ENCODE data around the gene PLXND1.
"Not testable (repeated sequence)": the region's sequence is repeated elsewhere in the genome, so short reads cannot be mapped to it uniquely, and the experiment has no call there.

The PLXND1 gene

GRCh38 chr3:129549006-129549800 lies 57.3 kb downstream of the PLXND1 start:
- no peak for TF ChIP-seq ZNF274 (IDR thresholded peaks at IDR 0.05; ENCODE audit: low read depth, low read length)
- TF ChIP-seq SUZ12 (IDR thresholded peaks at IDR 0.05; ENCODE audit: extremely low read depth, insufficient read depth, insufficient read length) = no peak
- no peak for TF ChIP-seq YY1 (IDR thresholded peaks at IDR 0.05; ENCODE audit: insufficient read depth, insufficient read length)
- Histone ChIP-seq H3K27me3 (ENCODE audit: insufficient read depth, insufficient read length) (no peaks in the 10 kb centered on the region), H3K9me3 (ENCODE audit: insufficient read depth, low read length) (no peaks in the 10 kb centered on the region), H3K4me1 (ENCODE audit: insufficient read depth, insufficient read length) (peaks cover 12% of the 10 kb centered on the region), H3K36me3 (ENCODE audit: insufficient read depth, insufficient read length, low read length) (peaks cover 25% of the 10 kb centered on the region), H3K4me3 (ENCODE audit: insufficient read length, low read depth) (no peak overlapping the region), H3K9ac (ENCODE audit: insufficient read length, low read depth) (peak overlapping the region; percentile 2)
- no peak for DNase-seq (ENCODE audit: low read depth, low spot score)

- Histone ChIP-seq H3K27me3 (ENCODE audit: insufficient read depth, insufficient read length) (no peaks in the 10 kb centered on the region), H3K4me1 (ENCODE audit: insufficient read depth, insufficient read length) (peaks cover 16% of the 10 kb centered on the region), H3K36me3 (ENCODE audit: insufficient read depth, insufficient read length, low read length) (peaks cover 17% of the 10 kb centered on the region), H3K9me3 (ENCODE audit: insufficient read depth, low read length) (no peaks in the 10 kb centered on the region), H3K4me3 (ENCODE audit: insufficient read length, low read depth) (no peak overlapping the region), H3K9ac (ENCODE audit: insufficient read length, low read depth) (peak overlapping the region; percentile 2)
- TF ChIP-seq YY1 (IDR thresholded peaks at IDR 0.05; ENCODE audit: insufficient read depth, insufficient read length) = no peak
- TF ChIP-seq ZNF274 (IDR thresholded peaks at IDR 0.05; ENCODE audit: low read depth, low read length) = no peak
- TF ChIP-seq SUZ12 (IDR thresholded peaks at IDR 0.05; ENCODE audit: extremely low read depth, insufficient read depth, insufficient read length) = no peak
- no peak for DNase-seq (ENCODE audit: low read depth, low spot score)
Observed at GRCh38 chr3:129548104-129548965, 58.1 kb downstream of the PLXND1 start.

- no peak overlapping the region for H3K4me3 ChIP-seq (ENCODE audit: insufficient read length, low read depth)
- no peak for DNase-seq (ENCODE audit: low read depth, low spot score)
- H3K4me1 ChIP-seq (ENCODE audit: insufficient read depth, insufficient read length) = peaks cover 13% of the 10 kb centered on the region
- TF ChIP-seq ZNF274 (IDR thresholded peaks at IDR 0.05; ENCODE audit: low read depth, low read length) (no peak), YY1 (IDR thresholded peaks at IDR 0.05; ENCODE audit: insufficient read depth, insufficient read length) (no peak), SUZ12 (IDR thresholded peaks at IDR 0.05; ENCODE audit: extremely low read depth, insufficient read depth, insufficient read length) (no peak)
- H3K27me3 ChIP-seq (ENCODE audit: insufficient read depth, insufficient read length) = no peaks in the 10 kb centered on the region
- no peaks in the 10 kb centered on the region for H3K9me3 ChIP-seq (ENCODE audit: insufficient read depth, low read length)
- no peak overlapping the region for H3K9ac ChIP-seq (ENCODE audit: insufficient read length, low read depth)
- peaks cover 6% of the 10 kb centered on the region for H3K36me3 ChIP-seq (ENCODE audit: insufficient read depth, insufficient read length, low read length)
Observed at GRCh38 chr3:129547241-129547640, 59.2 kb downstream of the PLXND1 start.

GRCh38 chr3:129545951-129546350 lies 60.5 kb downstream of the PLXND1 start:
- not testable (repeated sequence) for H3K9me3 ChIP-seq (ENCODE audit: insufficient read depth, low read length); H3K36me3 ChIP-seq (ENCODE audit: insufficient read depth, insufficient read length, low read length); DNase-seq (ENCODE audit: low read depth, low spot score); H3K27me3 ChIP-seq (ENCODE audit: insufficient read depth, insufficient read length); H3K9ac ChIP-seq (ENCODE audit: insufficient read length, low read depth); H3K4me3 ChIP-seq (ENCODE audit: insufficient read length, low read depth)
- H3K4me1 ChIP-seq (ENCODE audit: insufficient read depth, insufficient read length) = peaks cover 13% of the 10 kb centered on the region

GRCh38 chr3:129543999-129544398 lies 62.5 kb downstream of the PLXND1 start:
- no peak overlapping the region for H3K9ac ChIP-seq (ENCODE audit: insufficient read length, low read depth)
- H3K4me1 ChIP-seq (ENCODE audit: insufficient read depth, insufficient read length) = peaks cover 12% of the 10 kb centered on the region
- H3K4me3 ChIP-seq (ENCODE audit: insufficient read length, low read depth) = no peak overlapping the region
- no peaks in the 10 kb centered on the region for H3K27me3 ChIP-seq (ENCODE audit: insufficient read depth, insufficient read length)
- H3K36me3 ChIP-seq (ENCODE audit: insufficient read depth, insufficient read length, low read length) = no peaks in the 10 kb centered on the region
- no peak for DNase-seq (ENCODE audit: low read depth, low spot score)
- no peaks in the 10 kb centered on the region for H3K9me3 ChIP-seq (ENCODE audit: insufficient read depth, low read length)
- TF ChIP-seq SUZ12 (IDR thresholded peaks at IDR 0.05; ENCODE audit: extremely low read depth, insufficient read depth, insufficient read length) (no peak), ZNF274 (IDR thresholded peaks at IDR 0.05; ENCODE audit: low read depth, low read length) (no peak), YY1 (IDR thresholded peaks at IDR 0.05; ENCODE audit: insufficient read depth, insufficient read length) (no peak)

GRCh38 chr3:129543156-129543790 lies 63.2 kb downstream of the PLXND1 start, which contains the start of gene H1-8:
Gene H1-8 (plus strand): TSS chr3:129543175. CDS start chr3:129543219, 44 bp downstream.
- Histone ChIP-seq H3K4me1 (ENCODE audit: insufficient read depth, insufficient read length) (peaks cover 10% of the 10 kb centered on the region), H3K36me3 (ENCODE audit: insufficient read depth, insufficient read length, low read length) (no peaks in the 10 kb centered on the region), H3K9ac (ENCODE audit: insufficient read length, low read depth) (peak within 1 kb of the TSS; percentile 46), H3K27me3 (ENCODE audit: insufficient read depth, insufficient read length) (no peaks in the 10 kb centered on the region), H3K9me3 (ENCODE audit: insufficient read depth, low read length) (no peaks in the 10 kb centered on the region), H3K4me3 (ENCODE audit: insufficient read length, low read depth) (no peak within 1 kb of the TSS)
- no peak for DNase-seq (ENCODE audit: low read depth, low spot score)
- no peak for TF ChIP-seq ZNF274 (IDR thresholded peaks at IDR 0.05; ENCODE audit: low read depth, low read length)
- TF ChIP-seq SUZ12 (IDR thresholded peaks at IDR 0.05; ENCODE audit: extremely low read depth, insufficient read depth, insufficient read length) = no peak
- TF ChIP-seq YY1 (IDR thresholded peaks at IDR 0.05; ENCODE audit: insufficient read depth, insufficient read length) = no peak

- Histone ChIP-seq H3K4me3 (ENCODE audit: insufficient read length, low read depth) (no peak overlapping the region), H3K27me3 (ENCODE audit: insufficient read depth, insufficient read length) (no peaks in the 10 kb centered on the region), H3K36me3 (ENCODE audit: insufficient read depth, insufficient read length, low read length) (no peaks in the 10 kb centered on the region), H3K9ac (ENCODE audit: insufficient read length, low read depth) (peak overlapping the region; percentile 46), H3K9me3 (ENCODE audit: insufficient read depth, low read length) (no peaks in the 10 kb centered on the region), H3K4me1 (ENCODE audit: insufficient read depth, insufficient read length) (peaks cover 10% of the 10 kb centered on the region)
- TF ChIP-seq ZNF274 (IDR thresholded peaks at IDR 0.05; ENCODE audit: low read depth, low read length) (no peak), YY1 (IDR thresholded peaks at IDR 0.05; ENCODE audit: insufficient read depth, insufficient read length) (no peak), SUZ12 (IDR thresholded peaks at IDR 0.05; ENCODE audit: extremely low read depth, insufficient read depth, insufficient read length) (no peak)
- no peak for DNase-seq (ENCODE audit: low read depth, low spot score)
Observed at GRCh38 chr3:129542747-129543146, 63.7 kb downstream of the PLXND1 start.

Data from NT2/D1 (cell line).